Measurements from ENCODE around the gene IVNS1ABP. TPM values are rescaled to one million over a fixed set of nuclear protein-coding genes. Genes with fewer than 3 reads are reported as not detected.

IVNS1ABP gene
- total and polyA plus RNA-seq, 2 experiments from 2014 or later = 73.5 to 162 TPM

DNA sequence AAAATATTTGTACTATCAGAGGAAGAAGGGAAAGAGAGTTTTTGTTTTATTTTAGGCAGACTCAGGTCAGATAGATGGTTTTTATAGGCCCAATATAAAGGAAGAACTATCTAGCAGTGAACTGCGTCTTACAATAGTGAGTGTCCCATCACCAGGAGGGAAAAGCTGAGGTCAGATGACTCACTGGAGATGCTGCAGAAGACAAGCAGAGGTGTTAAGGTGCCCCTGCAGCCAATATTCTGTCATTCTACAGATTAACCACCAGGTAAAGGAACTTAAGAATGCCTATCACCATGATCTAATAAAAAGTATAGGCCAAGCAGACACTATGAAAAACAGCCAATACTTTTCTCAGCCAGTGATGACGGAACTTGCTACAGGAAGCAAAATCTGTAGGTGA is 29.6 kb downstream of the IVNS1ABP start:
- Histone ChIP-seq H3K79me2 (replicated peaks; ENCODE audit: insufficient read depth) (no peaks in the 10 kb centered on the region), H2AFZ (no peak overlapping the region), H3F3A (replicated peaks; ENCODE audit: low read depth) (no peaks in the 10 kb centered on the region), H4K20me1 (replicated peaks; ENCODE audit: insufficient read depth) (no peaks in the 10 kb centered on the region), H3K4me3 (no peak overlapping the region), H3K27me3 (ENCODE audit: insufficient read depth) (no peaks in the 10 kb centered on the region), H3K4me1 (ENCODE audit: insufficient read depth) (no peaks in the 10 kb centered on the region), H3K36me3 (ENCODE audit: insufficient read depth) (no peaks in the 10 kb centered on the region), H3K9me2 (ENCODE audit: insufficient read depth) (no peaks in the 10 kb centered on the region), H3K4me2 (no peak overlapping the region), H3K27ac (ENCODE audit: low read depth) (no peak overlapping the region)
- ATAC-seq (no peak; the same call in 2 of the 3 replicates), DNase-seq (ENCODE audit: low spot score) (no peak)
- Mint-ChIP-seq H3K9me3 (peaks cover 4% of the 10 kb centered on the region; the same call in 1 of the 3 replicates), H3K36me3 (ENCODE audit: low read depth) (peaks cover 5% of the 10 kb centered on the region; the same call in 2 of the 3 replicates), H3K27me3 (ENCODE audit: insufficient read depth, low read depth, poor library complexity) (peaks cover 4% of the 10 kb centered on the region), H3K4me1 (peaks cover 3% of the 10 kb centered on the region; the same call in 2 of the 3 replicates), H3K27ac (no peak overlapping the region), H3K4me3 (no peak overlapping the region)
- TF ChIP-seq NANOG (IDR thresholded peaks at IDR 0.05; ENCODE audit: borderline replicate concordance) = no peak
- no peak for TF ChIP-seq ZNF114 (CRISPR knock-in tag; IDR thresholded peaks at IDR 0.05)
- no peak for TF ChIP-seq ZNF331 (CRISPR knock-in tag; IDR thresholded peaks at IDR 0.05; ENCODE audit: low read depth)
- no peak for TF ChIP-seq EZH2 (IDR thresholded peaks at IDR 0.05; ENCODE audit: low read depth, unreplicated experiment)
- TF ChIP-seq STAT1 (IDR thresholded peaks at IDR 0.05; ENCODE audit: unreplicated experiment) = no peak
- no peak for TF ChIP-seq CREB1 (CRISPR knock-in tag; IDR thresholded peaks at IDR 0.05; ENCODE audit: low read depth)
- TF ChIP-seq, protein P1, sequence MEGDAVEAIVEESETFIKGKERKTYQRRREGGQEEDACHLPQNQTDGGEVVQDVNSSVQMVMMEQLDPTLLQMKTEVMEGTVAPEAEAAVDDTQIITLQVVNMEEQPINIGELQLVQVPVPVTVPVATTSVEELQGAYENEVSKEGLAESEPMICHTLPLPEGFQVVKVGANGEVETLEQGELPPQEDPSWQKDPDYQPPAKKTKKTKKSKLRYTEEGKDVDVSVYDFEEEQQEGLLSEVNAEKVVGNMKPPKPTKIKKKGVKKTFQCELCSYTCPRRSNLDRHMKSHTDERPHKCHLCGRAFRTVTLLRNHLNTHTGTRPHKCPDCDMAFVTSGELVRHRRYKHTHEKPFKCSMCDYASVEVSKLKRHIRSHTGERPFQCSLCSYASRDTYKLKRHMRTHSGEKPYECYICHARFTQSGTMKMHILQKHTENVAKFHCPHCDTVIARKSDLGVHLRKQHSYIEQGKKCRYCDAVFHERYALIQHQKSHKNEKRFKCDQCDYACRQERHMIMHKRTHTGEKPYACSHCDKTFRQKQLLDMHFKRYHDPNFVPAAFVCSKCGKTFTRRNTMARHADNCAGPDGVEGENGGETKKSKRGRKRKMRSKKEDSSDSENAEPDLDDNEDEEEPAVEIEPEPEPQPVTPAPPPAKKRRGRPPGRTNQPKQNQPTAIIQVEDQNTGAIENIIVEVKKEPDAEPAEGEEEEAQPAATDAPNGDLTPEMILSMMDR (conservative IDR thresholded peaks at IDR 0.05; ENCODE audit: low read depth in 2 of 2) = no peak
- TF ChIP-seq, protein P2, sequence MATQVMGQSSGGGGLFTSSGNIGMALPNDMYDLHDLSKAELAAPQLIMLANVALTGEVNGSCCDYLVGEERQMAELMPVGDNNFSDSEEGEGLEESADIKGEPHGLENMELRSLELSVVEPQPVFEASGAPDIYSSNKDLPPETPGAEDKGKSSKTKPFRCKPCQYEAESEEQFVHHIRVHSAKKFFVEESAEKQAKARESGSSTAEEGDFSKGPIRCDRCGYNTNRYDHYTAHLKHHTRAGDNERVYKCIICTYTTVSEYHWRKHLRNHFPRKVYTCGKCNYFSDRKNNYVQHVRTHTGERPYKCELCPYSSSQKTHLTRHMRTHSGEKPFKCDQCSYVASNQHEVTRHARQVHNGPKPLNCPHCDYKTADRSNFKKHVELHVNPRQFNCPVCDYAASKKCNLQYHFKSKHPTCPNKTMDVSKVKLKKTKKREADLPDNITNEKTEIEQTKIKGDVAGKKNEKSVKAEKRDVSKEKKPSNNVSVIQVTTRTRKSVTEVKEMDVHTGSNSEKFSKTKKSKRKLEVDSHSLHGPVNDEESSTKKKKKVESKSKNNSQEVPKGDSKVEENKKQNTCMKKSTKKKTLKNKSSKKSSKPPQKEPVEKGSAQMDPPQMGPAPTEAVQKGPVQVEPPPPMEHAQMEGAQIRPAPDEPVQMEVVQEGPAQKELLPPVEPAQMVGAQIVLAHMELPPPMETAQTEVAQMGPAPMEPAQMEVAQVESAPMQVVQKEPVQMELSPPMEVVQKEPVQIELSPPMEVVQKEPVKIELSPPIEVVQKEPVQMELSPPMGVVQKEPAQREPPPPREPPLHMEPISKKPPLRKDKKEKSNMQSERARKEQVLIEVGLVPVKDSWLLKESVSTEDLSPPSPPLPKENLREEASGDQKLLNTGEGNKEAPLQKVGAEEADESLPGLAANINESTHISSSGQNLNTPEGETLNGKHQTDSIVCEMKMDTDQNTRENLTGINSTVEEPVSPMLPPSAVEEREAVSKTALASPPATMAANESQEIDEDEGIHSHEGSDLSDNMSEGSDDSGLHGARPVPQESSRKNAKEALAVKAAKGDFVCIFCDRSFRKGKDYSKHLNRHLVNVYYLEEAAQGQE (IDR thresholded peaks at IDR 0.05; ENCODE audit: unreplicated experiment) = no peak
- TF ChIP-seq, protein P3, sequence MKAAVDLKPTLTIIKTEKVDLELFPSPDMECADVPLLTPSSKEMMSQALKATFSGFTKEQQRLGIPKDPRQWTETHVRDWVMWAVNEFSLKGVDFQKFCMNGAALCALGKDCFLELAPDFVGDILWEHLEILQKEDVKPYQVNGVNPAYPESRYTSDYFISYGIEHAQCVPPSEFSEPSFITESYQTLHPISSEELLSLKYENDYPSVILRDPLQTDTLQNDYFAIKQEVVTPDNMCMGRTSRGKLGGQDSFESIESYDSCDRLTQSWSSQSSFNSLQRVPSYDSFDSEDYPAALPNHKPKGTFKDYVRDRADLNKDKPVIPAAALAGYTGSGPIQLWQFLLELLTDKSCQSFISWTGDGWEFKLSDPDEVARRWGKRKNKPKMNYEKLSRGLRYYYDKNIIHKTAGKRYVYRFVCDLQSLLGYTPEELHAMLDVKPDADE (IDR thresholded peaks at IDR 0.05) = no peak
- no peak for TF ChIP-seq POLR2AphosphoS5 (IDR thresholded peaks at IDR 0.05; ENCODE audit: low read depth)
- TF ChIP-seq EZH2phosphoT487 (IDR thresholded peaks at IDR 0.05; ENCODE audit: unreplicated experiment) = no peak
